Measurements from ENCODE around the gene SYTL2. TPM values are rescaled to one million over a fixed set of nuclear protein-coding genes. Genes with fewer than 3 reads are reported as not detected.
A peak's percentile ranks its signal among the peaks of the same experiment; 100 is the strongest.

SYTL2 gene
- total RNA-seq, 1 donor from 2014 or later: 25.7 TPM

DNA sequence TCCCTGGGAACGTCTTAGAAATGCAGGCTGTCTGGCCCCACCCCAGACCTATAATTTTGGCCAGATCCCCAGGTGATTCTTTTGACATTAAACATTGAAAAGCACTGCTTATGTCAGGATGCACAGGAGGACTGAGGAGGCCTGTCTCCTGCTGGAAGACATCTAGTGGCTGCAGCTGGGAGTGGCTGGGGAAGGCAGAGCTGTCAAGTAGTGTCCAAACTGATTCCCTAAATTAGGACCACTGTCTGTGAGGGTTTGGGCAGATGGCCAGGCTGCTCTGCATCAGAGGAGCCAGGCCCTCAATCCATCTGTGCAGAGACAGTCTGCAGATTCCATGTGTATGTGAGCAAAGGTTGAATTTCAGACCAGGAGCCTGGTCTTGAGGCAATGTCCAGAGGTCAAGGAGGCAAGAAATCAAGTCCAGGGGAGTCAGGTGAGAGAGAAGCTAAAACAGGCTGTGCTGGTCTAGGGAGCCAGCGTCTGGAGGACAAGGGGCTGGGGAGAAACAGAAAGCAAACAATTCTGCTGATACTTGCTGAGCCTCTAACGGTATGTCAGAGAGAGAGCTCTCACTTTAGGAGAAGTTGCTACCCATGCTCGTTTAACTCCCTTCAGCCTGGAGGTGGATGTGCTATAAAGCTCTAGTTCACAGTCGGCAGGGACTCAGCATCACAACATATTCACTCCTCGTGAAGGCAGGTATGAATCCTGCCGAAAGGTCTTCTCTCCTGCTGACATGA lies 15.3 kb upstream of the SYTL2 start:
- TF ChIP-seq, protein P1, sequence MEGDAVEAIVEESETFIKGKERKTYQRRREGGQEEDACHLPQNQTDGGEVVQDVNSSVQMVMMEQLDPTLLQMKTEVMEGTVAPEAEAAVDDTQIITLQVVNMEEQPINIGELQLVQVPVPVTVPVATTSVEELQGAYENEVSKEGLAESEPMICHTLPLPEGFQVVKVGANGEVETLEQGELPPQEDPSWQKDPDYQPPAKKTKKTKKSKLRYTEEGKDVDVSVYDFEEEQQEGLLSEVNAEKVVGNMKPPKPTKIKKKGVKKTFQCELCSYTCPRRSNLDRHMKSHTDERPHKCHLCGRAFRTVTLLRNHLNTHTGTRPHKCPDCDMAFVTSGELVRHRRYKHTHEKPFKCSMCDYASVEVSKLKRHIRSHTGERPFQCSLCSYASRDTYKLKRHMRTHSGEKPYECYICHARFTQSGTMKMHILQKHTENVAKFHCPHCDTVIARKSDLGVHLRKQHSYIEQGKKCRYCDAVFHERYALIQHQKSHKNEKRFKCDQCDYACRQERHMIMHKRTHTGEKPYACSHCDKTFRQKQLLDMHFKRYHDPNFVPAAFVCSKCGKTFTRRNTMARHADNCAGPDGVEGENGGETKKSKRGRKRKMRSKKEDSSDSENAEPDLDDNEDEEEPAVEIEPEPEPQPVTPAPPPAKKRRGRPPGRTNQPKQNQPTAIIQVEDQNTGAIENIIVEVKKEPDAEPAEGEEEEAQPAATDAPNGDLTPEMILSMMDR (conservative IDR thresholded peaks at IDR 0.05; ENCODE audit: low read depth, low read length): peak; percentile 67
- DNase-seq (ENCODE audit: low read depth): no peak
- no peak overlapping the region for H3K4me3 ChIP-seq (ENCODE audit: low read depth, low read length)

DNA sequence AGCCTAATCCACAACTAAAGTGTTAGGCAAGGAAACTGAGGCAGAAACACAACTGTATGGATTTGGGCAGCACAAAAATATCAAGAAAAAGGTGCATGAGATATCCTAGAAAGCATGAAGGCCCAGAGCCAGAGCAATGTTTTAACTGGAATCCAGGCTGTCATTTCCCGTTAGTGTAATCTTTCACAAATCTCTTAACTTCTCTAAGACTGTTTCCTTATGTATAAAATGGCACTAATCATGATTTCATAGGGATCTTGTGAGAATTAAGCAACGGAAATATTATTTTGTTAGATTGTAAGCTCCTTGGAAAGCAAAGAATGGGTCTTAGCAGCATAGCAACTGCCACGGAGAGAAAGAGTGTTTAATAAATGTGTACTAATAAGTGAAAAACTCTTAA lies 14.7 kb upstream of the SYTL2 start:
- no peak for DNase-seq (ENCODE audit: low read depth)
- TF ChIP-seq, protein P1 (conservative IDR thresholded peaks at IDR 0.05; ENCODE audit: low read depth, low read length): no peak
- no peak overlapping the region for H3K4me3 ChIP-seq (ENCODE audit: low read depth, low read length)

DNA sequence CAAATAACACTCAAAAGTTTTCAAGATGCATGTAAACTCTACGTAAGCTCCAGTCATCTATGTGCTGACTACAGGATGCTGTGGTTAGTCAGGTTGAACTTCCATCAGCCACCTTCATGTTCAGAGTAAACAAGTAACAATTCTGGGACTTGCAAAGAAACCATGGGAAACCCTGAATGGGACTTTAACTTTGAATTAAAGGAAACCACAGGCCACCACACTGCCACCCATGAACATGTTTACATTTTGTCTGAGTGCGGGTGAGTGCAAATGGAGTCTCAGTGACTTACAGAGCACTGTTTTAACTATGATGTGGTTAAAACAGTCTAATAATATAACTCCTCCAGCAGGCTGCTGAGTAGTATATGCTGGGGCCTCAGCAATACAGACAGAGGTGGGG lies 12.9 kb upstream of the SYTL2 start:
- no peak for DNase-seq (ENCODE audit: low read depth)
- TF ChIP-seq, protein P1 (conservative IDR thresholded peaks at IDR 0.05; ENCODE audit: low read depth, low read length): no peak
- H3K4me3 ChIP-seq (ENCODE audit: low read depth, low read length): no peak overlapping the region

DNA sequence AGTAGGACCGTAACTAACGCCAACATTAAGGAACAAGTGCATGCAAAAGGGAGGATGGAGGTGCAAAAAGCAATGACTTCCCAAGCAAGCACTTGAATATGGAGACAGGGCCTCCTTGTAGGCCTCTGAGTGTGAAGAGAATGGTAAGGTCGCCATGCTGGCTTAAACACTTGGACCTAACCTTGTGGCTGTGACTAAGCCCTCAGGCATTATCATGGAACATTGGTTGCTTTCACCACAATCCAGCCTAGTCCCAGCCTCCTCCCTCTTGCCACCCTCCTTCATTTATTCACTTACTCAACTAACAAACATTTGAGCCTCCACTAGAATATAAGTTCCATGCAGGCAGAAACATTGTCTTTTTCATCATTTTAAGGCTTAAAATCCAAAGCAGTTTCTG lies 11.9 kb upstream of the SYTL2 start:
- H3K4me3 ChIP-seq (ENCODE audit: low read depth, low read length): no peak overlapping the region
- peak; percentile 90 for DNase-seq (ENCODE audit: low read depth)
- TF ChIP-seq, protein P1 (conservative IDR thresholded peaks at IDR 0.05; ENCODE audit: low read depth, low read length): no peak

DNA sequence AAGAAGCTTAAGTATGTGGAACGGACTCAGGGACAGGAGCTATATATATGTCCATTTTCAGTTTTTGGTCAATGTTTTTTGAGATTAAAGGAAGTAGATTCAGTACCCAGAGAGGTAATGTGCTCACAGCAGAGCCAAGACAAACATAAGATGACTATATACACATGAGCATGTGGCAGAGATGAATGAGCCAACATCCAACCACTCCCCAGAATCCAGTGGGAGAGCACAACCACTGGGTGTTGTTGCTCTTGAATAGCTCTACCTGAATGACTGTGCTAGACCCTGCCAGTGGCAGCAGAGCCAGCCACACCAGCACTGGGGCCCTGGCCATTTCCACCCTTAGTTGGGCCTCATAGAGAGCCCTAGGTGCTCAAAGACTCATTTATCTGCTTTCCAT lies 10.7 kb upstream of the SYTL2 start:
- H3K4me3 ChIP-seq (ENCODE audit: low read depth, low read length): no peak overlapping the region
- DNase-seq (ENCODE audit: low read depth): peak; percentile 38
- TF ChIP-seq, protein P1 (conservative IDR thresholded peaks at IDR 0.05; ENCODE audit: low read depth, low read length): no peak

DNA sequence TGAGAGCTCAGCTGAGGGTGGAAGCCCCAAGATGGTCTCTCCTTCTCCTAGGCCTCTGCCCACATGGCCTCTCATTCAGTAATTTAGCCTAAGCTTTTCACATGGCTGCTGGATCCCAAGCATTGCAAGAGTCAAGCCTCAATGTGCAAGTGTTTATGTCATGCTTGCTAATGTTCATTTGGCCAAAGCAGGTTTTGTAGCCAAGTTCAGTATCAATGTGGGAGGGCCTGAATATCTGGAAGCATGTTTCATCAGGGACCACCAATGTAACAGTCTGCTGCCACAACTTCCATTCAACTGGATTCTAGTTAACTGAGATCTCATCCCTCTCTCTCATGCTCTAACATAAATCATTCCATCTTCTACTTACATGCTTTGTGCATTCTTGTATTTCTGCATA lies 8.5 kb upstream of the SYTL2 start:
- TF ChIP-seq, protein P1 (conservative IDR thresholded peaks at IDR 0.05; ENCODE audit: low read depth, low read length): no peak
- H3K4me3 ChIP-seq (ENCODE audit: low read depth, low read length): no peak overlapping the region
- no peak for DNase-seq (ENCODE audit: low read depth)

Data from epithelial cell of proximal tubule (primary cell).